ENCODE measurements around the gene HMGB3. TPM values are rescaled to one million over a fixed set of nuclear protein-coding genes. Genes with fewer than 3 reads are reported as not detected.

The HMGB3 gene
- total RNA-seq, 1 donor from 2014 or later: 5.6 TPM

DNA sequence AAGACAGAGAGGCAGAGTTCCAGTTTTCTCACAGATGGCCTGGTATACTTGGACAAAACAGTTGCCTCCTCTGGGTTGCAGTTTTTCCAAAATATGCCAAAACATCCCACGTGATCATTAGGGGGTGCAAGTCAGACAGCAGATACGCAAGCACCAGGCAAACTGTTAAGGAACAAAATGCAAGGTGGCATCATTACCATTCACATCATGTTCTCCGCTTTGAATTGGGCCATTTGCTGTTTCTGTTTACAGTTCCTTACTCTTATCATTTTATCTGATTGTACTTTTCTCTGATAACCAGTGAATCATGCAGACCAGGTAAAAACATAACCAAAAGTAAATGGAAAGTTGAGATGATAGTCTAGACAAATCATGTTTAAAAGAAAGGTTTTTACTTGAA, 16.4 kb upstream of the HMGB3 start:
- Histone ChIP-seq H3K9me3 (replicated peaks) (no peaks in the 10 kb centered on the region), H3K27me3 (ENCODE audit: low read depth) (no peaks in the 10 kb centered on the region), H3K36me3 (no peaks in the 10 kb centered on the region), H3K4me3 (no peak overlapping the region), H3K4me1 (no peaks in the 10 kb centered on the region), H3K27ac (replicated peaks) (no peak overlapping the region)
- DNase-seq: no peak
- TF ChIP-seq, protein P1, sequence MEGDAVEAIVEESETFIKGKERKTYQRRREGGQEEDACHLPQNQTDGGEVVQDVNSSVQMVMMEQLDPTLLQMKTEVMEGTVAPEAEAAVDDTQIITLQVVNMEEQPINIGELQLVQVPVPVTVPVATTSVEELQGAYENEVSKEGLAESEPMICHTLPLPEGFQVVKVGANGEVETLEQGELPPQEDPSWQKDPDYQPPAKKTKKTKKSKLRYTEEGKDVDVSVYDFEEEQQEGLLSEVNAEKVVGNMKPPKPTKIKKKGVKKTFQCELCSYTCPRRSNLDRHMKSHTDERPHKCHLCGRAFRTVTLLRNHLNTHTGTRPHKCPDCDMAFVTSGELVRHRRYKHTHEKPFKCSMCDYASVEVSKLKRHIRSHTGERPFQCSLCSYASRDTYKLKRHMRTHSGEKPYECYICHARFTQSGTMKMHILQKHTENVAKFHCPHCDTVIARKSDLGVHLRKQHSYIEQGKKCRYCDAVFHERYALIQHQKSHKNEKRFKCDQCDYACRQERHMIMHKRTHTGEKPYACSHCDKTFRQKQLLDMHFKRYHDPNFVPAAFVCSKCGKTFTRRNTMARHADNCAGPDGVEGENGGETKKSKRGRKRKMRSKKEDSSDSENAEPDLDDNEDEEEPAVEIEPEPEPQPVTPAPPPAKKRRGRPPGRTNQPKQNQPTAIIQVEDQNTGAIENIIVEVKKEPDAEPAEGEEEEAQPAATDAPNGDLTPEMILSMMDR (IDR thresholded peaks at IDR 0.05; ENCODE audit: borderline replicate concordance): no peak
- intact Hi-C loops (cut with micrococcal nuclease): no loop called here

DNA sequence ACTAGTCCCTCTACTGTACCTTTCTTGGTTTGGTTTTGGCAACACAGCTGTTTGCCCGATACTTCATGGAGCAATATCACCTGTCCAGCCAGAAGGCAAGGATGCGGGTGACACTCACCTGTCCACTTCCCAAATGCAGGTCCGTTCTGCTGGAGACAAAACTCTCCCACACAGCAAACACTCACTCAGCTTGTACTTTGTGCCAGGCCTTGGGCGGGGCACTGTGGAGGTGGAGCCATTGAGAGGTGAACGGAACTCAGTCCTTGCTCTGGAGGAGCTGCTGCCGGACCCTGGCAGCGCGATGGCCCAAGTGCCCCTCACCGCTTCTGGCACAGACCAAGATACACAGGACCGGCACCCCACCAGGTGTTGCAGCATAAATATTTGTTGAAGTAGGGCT, 15.3 kb upstream of the HMGB3 start:
- no peak overlapping the region for H3K27ac ChIP-seq (replicated peaks)
- H3K9me3 ChIP-seq (replicated peaks): no peaks in the 10 kb centered on the region
- TF ChIP-seq, protein P1 (IDR thresholded peaks at IDR 0.05; ENCODE audit: borderline replicate concordance): no peak
- H3K4me3 ChIP-seq: no peak overlapping the region
- no peak for DNase-seq
- intact Hi-C loops (cut with micrococcal nuclease): no loop called here
- no peaks in the 10 kb centered on the region for H3K27me3 ChIP-seq (ENCODE audit: low read depth)
- H3K36me3 ChIP-seq: no peaks in the 10 kb centered on the region
- H3K4me1 ChIP-seq: no peaks in the 10 kb centered on the region

DNA sequence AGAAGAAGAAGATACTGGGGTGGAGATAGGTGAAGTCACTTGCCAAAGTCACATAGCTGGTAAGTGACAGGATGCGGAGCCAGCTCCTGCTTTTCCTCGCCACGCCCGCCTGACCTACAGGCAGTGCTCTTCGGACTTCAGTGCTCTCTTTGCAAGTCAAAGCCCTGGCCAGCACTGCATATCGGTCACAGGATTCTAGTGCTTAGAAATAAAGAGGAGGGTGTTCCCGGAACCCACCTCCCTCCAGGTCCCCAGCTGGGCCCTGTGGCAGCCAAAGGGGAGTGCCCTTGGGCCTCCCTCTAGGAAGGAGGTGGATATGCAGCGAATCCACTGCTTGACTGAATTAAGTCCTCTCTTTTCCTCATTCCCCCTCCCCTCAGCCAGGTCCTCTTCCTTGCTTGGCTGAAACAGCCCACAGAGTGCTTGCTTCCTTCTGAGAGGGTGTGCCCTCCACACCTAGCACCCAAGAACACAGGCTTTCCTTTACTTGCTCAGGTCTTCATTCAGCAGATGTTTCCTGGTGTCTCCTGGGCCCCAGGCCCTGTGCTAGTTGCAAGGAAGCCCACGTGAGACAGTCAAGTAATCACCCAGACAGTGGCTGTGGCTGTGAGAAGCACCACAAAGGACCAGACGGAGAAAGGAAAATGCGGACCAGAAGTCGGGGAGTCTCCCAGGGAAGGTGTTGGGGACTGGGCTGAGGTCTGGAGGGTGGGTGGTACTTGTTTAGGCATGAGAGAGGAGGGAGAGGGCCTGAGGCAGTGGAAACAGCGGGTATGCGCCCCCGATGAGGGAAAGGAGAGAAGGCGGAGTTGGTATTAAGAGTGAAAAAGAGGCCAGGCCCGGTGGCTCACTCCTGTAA, 14.0 kb upstream of the HMGB3 start:
- H3K36me3 ChIP-seq: no peaks in the 10 kb centered on the region
- no peak overlapping the region for H3K4me3 ChIP-seq
- no peak overlapping the region for H3K27ac ChIP-seq (replicated peaks)
- no peaks in the 10 kb centered on the region for H3K9me3 ChIP-seq (replicated peaks)
- H3K27me3 ChIP-seq (ENCODE audit: low read depth): no peaks in the 10 kb centered on the region
- no peaks in the 10 kb centered on the region for H3K4me1 ChIP-seq
- DNase-seq: no peak
- intact Hi-C loops (cut with micrococcal nuclease): no loop called here
- TF ChIP-seq, protein P1 (IDR thresholded peaks at IDR 0.05; ENCODE audit: borderline replicate concordance): no peak

DNA sequence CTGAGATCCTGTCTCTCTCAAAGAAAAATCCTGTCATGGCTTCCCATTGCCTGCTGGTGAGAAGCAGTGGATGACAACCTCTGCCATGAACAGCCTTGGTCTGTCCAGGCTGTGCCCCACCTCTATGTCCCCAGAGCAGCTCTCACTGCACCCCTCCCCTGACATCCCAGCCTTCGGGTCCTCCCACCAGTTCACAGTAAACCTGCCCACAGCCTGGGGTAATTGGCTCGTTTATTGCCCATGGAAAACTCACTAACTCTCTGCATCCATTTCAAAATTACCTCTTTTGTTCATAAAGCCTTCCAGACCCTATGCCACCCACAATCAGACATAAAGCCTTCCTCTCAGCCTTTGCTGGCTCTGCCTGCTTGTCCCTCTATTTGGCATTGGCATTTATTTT, 10.7 kb upstream of the HMGB3 start:
- no peaks in the 10 kb centered on the region for H3K4me1 ChIP-seq
- H3K4me3 ChIP-seq: no peak overlapping the region
- intact Hi-C loops (cut with micrococcal nuclease): no loop called here
- TF ChIP-seq, protein P1 (IDR thresholded peaks at IDR 0.05; ENCODE audit: borderline replicate concordance): no peak
- no peaks in the 10 kb centered on the region for H3K27me3 ChIP-seq (ENCODE audit: low read depth)
- no peaks in the 10 kb centered on the region for H3K9me3 ChIP-seq (replicated peaks)
- DNase-seq: no peak
- no peaks in the 10 kb centered on the region for H3K36me3 ChIP-seq
- no peak overlapping the region for H3K27ac ChIP-seq (replicated peaks)

DNA sequence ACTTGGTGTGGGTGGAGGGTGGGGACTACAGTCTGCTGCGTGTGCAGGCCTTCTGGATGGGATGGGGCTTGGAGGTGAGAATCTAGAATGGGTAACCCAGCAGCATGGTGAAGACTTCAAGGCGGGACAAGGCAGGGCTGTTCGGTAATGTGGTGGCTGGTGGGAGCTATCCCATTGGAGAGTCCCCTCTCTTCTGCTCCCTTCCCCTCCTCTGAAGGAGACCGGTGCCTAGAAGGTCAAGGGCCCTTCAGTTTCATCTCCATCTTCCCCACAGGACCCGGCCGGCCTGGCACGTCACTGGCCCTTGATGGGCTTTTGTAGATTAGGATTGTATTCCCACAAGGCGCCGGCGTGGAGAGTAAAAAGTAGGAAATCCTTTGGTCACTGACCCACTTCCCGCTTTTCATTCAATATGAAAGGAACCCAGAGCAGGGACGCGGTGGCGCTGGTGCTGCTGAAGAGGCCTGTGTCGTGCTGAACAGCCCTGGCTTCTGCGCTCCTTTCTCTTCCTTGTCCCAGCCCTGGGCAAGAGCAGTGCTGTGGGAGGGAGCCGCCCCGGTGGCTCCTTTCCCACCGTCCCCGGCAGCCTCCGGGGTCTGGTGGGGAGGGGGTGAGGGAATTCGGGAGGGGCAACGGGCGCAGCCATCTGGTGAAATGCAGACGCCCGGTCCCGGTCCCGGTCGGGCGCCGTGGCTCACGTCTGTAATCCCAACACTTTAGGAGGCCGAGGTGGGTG, 7.3 kb upstream of the HMGB3 start:
- intact Hi-C loops (cut with micrococcal nuclease): no loop called here
- no peaks in the 10 kb centered on the region for H3K36me3 ChIP-seq
- H3K9me3 ChIP-seq (replicated peaks): no peaks in the 10 kb centered on the region
- no peaks in the 10 kb centered on the region for H3K27me3 ChIP-seq (ENCODE audit: low read depth)
- DNase-seq: no peak
- H3K4me1 ChIP-seq: no peaks in the 10 kb centered on the region
- TF ChIP-seq, protein P1 (IDR thresholded peaks at IDR 0.05; ENCODE audit: borderline replicate concordance): no peak
- no peak overlapping the region for H3K4me3 ChIP-seq
- no peak overlapping the region for H3K27ac ChIP-seq (replicated peaks)

All from left ventricle myocardium inferior (tissue), 1 donor.